ENCODE results near the gene CREG2.

Gene CREG2

DNA sequence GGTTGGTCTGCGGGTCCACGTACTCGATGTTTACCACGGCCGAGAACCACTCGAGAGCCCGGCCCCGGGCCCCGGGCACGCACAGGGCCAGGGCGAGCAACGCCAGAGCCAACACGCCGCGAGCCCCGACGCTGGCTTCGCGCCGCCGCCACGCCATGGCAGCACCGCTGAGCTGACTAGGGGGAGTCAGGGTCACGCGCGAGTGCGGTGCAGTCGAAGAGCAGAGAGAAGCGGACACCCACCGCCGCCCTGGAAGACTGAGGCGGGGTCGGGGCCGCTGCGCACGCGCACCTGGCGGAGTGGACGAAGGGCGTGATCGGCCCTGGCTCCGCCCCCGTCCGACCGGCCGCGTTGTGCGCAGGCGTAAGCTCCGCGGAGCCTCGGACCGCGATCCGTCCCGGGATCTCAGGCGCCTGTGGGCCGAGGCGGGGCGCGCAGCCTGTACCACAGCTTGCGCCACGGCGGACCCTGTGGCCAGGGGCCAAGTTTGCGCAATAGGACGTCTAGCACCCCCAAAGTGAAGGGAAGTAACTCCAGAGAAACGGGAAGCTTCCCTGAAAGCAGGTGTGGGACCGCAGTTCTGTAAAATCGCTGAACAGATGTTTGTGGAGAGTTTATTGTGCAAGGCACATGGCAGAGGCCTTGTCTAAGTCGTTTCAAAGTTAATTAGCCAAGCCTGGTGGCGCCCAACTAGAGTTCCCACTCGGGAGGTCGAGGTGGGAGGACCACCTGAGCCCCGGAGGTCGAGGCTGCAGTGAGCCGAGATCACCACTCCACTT is 78.7 kb downstream of the CREG2 start, which contains the start of gene RNF149:
RNF149 (minus strand) TSS at position 270 of the 779 bp plus-strand sequence; CDS start at position 157, 113 bp downstream.
- peak; percentile 80 to 91 (median 82) for DNase-seq (ENCODE audit: low read depth in 3 of 3)

DNA sequence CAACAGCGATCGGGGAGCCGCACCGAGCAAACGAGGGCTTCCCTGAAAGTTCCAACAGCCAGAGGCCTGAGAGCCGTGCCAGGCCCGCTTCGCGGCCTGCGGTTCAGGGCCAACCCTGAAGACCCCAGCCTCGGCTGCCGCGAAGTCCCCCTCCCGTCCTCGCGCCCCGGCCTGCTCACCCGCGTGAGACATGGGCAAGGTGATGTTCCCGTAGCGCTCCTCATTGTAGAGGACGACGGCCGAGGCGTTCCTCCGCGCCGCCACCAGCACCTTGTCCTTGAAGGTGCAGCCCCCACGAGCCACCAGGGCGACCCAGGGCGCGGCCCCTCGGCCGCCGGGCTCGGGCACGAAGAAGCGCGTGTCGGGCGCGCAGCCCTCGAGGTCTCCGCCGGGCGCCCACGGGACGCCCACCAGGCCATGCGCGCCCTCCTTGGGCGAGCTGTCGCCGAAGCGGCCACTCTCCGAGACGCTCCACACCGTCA is 79.3 kb downstream of the CREG2 start:
- DNase-seq (ENCODE audit: low read depth in 3 of 3): no peak

DNA sequence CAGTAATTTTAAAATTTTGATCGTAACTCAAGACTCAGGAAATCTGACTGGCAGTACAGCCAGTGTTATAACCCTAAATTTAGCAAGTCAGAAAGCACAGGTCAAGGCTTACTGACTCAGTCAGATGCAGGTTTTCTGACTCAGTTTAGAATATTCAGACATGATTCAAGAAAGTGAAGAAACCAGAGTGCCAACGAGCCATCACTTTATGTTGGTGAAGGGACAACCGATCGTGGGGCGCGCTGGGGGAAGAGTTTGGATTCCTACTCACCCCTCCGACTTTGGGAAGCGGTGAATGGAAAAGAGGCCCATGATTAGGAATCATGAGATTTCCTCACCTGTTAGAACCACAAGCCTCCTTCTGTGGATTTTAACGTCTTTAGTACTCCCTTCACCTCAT is 79.8 kb downstream of the CREG2 start:
- no peak for DNase-seq (ENCODE audit: low read depth in 3 of 3)

DNA sequence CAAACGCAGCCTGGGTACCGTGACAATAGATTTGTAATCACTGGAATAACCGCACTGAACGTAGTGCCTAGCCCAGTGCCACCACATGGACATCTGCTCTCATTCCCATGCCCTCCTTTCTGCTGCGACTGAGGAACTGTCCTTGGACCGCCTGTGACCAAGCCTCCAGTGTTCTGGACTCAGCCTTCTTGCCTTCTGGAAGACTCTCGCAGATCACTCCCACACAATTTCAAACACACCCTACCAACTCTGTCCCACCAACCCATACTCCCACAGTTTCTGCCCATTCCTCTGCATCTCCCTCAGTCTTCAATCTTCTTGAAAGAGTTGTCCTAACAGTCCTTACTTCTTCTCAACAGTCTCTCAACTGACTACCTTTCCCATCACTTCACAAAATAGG is 80.9 kb downstream of the CREG2 start:
- no peak for DNase-seq (ENCODE audit: low read depth in 3 of 3)

DNA sequence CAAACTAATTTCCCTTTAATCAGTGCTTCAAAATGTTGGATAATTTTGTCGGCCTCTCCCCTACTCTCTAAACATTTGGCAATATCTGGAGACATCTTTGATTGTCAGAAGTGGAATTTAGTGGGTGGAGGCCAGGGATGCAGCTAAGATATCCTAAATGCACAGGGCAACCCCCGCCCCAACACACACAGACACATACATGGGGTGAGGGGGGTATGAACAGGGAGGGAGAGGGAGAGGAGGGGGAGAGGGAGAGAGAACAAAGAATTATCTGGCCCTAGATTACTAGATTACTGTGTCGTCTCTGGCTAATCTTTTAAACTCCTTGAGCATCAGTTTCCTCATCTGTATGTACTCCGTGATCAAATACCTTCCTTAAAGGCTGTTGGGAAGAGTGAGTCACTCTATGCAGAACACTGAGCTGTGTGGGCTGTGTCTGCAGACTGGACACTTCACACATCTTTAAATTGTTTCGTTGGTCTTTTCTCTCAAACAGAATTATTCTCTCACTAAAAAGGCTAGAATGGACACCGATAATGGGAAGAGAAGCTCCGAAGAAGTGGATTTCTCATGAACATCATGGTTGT is 81.7 kb downstream of the CREG2 start:
- no peak for DNase-seq (ENCODE audit: low read depth in 3 of 3)

DNA sequence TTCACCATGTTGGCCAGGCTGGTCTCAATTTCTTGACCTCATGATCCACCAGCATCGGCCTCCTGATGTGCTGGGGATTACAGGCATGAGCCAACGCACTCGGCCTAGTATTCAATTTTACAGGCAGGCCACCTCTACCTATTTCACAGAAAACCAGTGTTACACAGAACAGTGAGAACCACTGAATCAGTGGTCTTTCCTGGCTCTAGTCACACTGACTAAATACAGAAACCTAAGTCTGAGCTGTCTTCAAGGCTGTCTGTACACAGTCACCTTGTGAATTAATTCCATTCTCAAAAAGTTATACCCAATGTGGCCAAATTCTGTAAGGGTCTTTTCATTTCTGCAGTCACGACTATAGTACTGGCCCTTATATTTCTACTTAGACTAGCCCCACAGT is 82.3 kb downstream of the CREG2 start:
- DNase-seq (ENCODE audit: low read depth in 3 of 3): no peak

DNA sequence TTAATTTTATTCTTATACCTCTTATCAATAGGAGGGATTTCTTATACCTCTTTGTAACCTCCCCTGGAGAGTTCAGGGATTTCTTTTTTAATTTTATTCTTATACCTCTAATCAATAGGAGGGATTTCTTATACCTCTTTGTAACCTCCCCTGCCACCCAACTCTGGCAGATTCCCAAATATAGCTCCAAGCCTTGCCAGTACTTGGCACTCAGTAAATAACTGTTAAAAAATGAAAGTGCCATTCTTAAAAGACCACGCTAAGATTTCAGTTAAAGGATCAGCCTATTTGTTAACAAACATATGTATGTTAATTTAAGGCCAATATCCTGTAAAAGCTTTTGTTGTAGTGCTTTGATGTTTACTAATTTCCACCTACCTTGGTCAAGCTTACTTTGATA is 83.6 kb downstream of the CREG2 start:
- no peak for DNase-seq (ENCODE audit: low read depth in 3 of 3)

DNA sequence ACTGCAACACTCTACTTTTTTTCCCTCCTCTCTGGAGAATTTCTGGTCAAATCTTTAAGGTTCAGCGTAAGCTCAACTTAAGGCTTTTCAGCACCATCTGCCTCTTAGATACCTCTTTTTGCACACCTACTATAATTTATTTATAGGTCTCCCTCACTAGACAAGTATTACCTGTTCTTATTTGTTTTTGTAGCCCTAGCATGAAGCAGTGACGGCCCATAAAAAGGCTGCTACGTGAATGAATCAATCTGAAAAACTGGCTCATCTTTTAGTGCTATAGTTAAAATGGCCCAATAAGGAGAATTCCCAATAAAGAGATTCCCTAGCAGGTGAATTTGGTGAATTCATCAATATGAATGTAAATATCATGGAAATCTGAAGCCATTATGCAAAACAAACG is 85.3 kb downstream of the CREG2 start:
- DNase-seq (ENCODE audit: low read depth in 3 of 3): no peak

DNA sequence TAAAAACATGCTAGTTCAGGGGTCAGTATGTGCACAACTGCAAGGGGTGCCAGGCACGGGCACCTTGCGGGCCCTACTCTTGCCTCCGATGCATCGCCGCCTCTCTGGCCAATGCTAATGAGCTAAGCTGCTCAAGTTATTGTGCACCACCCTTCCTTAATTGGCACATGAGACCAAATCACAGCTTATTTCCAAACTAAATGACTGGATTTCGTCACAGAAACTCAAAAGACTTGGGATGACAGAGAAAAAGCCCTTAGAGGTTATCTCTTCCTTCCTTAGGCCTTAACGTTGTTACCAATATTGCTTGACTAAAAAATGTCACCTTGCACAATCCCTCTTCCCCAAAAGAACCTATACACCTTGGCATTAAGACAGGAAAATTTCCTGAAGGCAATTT is 86.5 kb downstream of the CREG2 start:
- DNase-seq (ENCODE audit: low read depth in 3 of 3): no peak

DNA sequence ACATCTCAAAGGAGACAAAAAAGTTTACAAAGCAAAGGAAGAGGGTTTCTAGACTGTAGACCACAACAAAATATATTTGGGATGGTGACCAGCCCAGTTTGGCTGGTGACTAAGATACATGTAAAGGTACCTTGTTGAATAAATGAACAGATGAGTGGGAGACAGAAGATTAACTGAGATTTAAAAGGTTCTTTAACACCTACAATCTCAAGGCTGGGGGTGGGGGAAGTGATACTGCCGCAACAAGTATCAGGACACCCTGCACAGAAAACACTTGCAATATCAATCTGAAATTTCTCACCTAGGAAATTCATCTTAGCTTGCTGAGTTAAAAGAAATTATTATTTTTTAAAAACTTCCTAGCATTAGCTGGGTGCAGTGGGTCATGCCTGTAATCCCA is 87.1 kb downstream of the CREG2 start:
- DNase-seq (ENCODE audit: low read depth in 3 of 3): no peak

DNA sequence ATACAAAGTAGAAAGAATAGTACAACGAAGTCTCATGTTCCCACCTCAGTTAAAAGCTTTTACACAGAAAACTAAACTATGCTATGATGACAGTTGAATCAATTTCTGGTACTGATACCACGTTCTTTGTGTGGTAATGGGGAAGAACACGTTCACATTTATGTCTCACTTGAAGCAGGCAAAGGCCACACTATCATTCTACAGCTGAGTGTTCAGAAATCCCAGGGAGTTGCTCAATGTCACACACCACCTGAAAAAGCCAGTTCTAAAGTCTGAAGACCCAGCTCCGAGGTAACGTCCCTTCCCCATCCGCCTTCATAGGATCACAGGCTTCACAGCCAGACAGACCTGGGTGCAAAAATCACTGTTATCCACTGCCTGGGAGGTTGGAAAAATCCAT is 87.7 kb downstream of the CREG2 start:
- DNase-seq (ENCODE audit: low read depth in 3 of 3): no peak

DNA sequence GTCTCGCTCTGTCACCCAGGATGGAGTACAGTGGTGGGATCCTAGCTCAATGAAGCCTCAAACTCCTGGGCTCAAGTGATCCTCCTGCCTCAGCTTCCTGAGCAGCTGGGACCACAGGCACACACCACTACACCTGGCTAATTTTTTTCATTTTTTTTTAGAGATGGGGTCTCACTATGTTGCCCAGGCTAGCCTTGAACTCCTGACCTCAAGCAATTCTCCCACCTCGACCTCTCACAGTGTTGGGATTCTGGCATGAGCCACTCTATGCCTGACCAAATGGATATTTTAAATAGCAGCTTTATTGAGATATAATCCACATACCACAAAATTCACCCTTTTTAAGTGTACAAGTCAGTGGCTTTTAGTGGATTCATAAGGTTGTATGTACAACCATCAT is 89.9 kb downstream of the CREG2 start:
- DNase-seq (ENCODE audit: low read depth in 3 of 3): no peak

DNA sequence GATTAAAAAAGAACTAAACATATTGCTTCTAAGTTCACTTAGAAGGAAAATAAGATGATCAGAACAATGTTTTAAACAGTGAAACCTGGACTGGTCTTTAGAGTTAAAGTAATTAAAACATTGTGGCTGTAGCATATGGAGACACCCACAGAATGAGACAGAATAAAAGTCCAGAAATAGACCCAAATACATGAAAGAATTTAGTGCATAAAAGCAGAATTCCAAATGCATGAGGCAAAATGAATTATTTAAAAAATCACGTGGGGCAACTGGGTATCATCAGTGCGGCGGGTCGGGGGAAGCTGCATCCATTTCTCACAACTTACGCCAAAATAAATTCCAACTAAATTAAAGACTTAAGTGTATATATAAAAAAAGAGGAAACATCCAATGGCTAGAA is 90.9 kb downstream of the CREG2 start:
- no peak for DNase-seq (ENCODE audit: low read depth in 3 of 3)

DNA sequence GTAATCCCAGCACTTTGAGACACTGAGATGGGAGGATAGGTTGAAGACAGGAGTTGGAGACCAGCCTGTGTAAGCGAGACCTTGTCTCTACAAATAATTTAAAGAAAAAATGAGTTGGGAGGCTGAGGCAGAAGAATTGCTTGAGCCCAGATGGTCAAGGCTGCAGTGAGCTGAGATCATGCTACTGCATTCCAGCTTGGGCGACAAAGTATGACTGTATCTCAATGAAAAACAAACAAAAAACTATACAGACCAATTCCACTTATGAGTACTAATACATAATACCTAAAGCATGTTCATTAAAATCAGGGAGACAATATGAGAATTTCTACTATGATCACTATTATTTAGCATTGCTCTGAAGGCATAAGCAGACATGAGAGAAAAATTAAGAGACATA is 91.4 kb downstream of the CREG2 start:
- DNase-seq (ENCODE audit: low read depth in 3 of 3): no peak
